HS-5 (cell line): ENCODE measurements around the gene CMTM5.
"Not testable (repeated sequence)": the region's sequence is repeated elsewhere in the genome, so short reads cannot be mapped to it uniquely, and the experiment has no call there.

Experiments used
- DNase-seq: peaks from one replicate; pipeline ENCODE4 v3.0.0-alpha.2; 2012; ENCODE audit warnings: low read depth

Gene CMTM5

GRCh38 chr14:23414906-23415820 is 38.3 kb downstream of the CMTM5 start:
- DNase-seq = no peak

GRCh38 chr14:23415821-23416778 is 39.3 kb downstream of the CMTM5 start:
- DNase-seq = no peak

GRCh38 chr14:23416801-23417200 is 40.0 kb downstream of the CMTM5 start:
- DNase-seq = no peak

GRCh38 chr14:23417269-23417668 is 40.4 kb downstream of the CMTM5 start:
- not testable (repeated sequence) for DNase-seq

- DNase-seq = no peak
These were observed 41.2 kb downstream of the CMTM5 start for GRCh38 chr14:23418021-23418420.

- not testable (repeated sequence) for DNase-seq
These were observed 42.8 kb downstream of the CMTM5 start for GRCh38 chr14:23419646-23420045.

GRCh38 chr14:23421594-23421993 is 44.7 kb downstream of the CMTM5 start:
- DNase-seq = no peak

- no peak for DNase-seq
These were observed 46.8 kb downstream of the CMTM5 start for GRCh38 chr14:23423657-23424056.

GRCh38 chr14:23425169-23425568 is 48.3 kb downstream of the CMTM5 start:
- DNase-seq = no peak

GRCh38 chr14:23425798-23426197 is 49.0 kb downstream of the CMTM5 start:
- DNase-seq = not testable (repeated sequence)

GRCh38 chr14:23428686-23429495 is 52.0 kb downstream of the CMTM5 start:
- DNase-seq = no peak
